ENCODE data around the gene NAGA. TPM values are rescaled to one million over a fixed set of nuclear protein-coding genes. Genes with fewer than 3 reads are reported as not detected.

NAGA gene
- total and polyA plus RNA-seq, 9 of the 15 experiments (the other 6 are each of a cell fraction or from before 2014, with no cell fraction given), result 6.5 to 20.6 (median 17.4) TPM

DNA sequence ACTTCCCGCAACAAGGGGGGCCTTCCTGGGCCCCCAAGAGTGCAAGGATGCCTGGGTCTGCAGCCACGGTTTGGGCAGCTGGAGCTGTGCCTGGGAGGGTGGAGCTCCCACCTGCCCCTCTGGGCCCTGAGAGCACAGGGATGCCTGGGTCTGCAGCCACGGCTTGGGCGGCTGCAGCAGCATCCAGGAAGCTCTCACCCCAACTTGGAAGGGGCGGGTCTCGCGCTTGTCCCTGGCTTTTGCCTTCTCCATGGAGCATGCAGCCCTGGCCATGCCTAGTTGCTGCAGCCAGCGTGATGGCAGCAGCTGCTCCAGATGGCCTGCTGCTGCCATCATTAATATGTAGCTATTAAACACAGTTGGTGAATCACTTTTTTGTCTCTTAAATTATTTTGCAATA lies 35.4 kb downstream of the NAGA start:
- H3K4me3 ChIP-seq, result no peak overlapping the region
- H3K79me2 ChIP-seq (ENCODE audit: control insufficient read depth, insufficient read depth, low read length), result no peaks in the 10 kb centered on the region
- no peaks in the 10 kb centered on the region for H3K9me1 ChIP-seq (ENCODE audit: control insufficient read depth, insufficient read depth, low read length)
- no peak overlapping the region for H2AFZ ChIP-seq (ENCODE audit: low read depth, low read length)
- no TSS peak for BruUV-seq (replicated peaks)
- 0 out of 2 replicates have a peak, but pooled peaks cover 4% of the 10 kb centered on the region for H3K9me3 ChIP-seq (replicated peaks; ENCODE audit: control insufficient read depth, insufficient read depth, low read depth, low read length)
- ChIA-PET CTCF (ENCODE audit: low intra/inter-chr PET ratio) (no interaction called here), POLR2A (interaction anchor here (0.6 kb wide), 1 partner anchor 440 kb away, joined by 3 read pairs; no protein-coding TSS in a partner anchor)
- H3K9ac ChIP-seq (ENCODE audit: insufficient read depth in 1 of 2, low read depth in 2 of 2, low read length in 2 of 2), result no peak overlapping the region
- no peaks in the 10 kb centered on the region for H4K20me1 ChIP-seq (replicated peaks; ENCODE audit: control insufficient read depth, insufficient read depth, low read length)
- H3K36me3 ChIP-seq (ENCODE audit: control insufficient read depth, insufficient read depth, low read length), result no peaks in the 10 kb centered on the region
- H3K4me2 ChIP-seq (ENCODE audit: insufficient read depth, low read length), result no peak overlapping the region
- no peaks in the 10 kb centered on the region for H3K27me3 ChIP-seq (ENCODE audit: control insufficient read depth in 2 of 2, insufficient read depth in 2 of 2, low read length in 2 of 2)
- H3K27ac ChIP-seq (ENCODE audit: extremely low read depth, low read depth, low read length), result no peak overlapping the region
- DNase-seq (ENCODE audit: extremely low read depth in 1 of 4, low spot score in 3 of 4) (no peak), FAIRE-seq (no peak), ATAC-seq (no peak)
- intact Hi-C loops (cut with micrococcal nuclease), result no loop called here
- WGBS (ENCODE audit: insufficient coverage, low coverage, missing lambda C conversion rate), result 0% methylated on average over 8 of the region's 8 CpGs
- H3K4me1 ChIP-seq (replicated peaks in 1 of 2; ENCODE audit: control insufficient read depth in 2 of 2, insufficient read depth in 2 of 2, low read length in 2 of 2), result no peaks in the 10 kb centered on the region
- in situ Hi-C loops (cut with MboI), result no loop called here
- TF ChIP-seq KAT2B (IDR thresholded peaks at IDR 0.05; ENCODE audit: low read depth, low read length), result no peak
- no peak for TF ChIP-seq HNRNPK (IDR thresholded peaks at IDR 0.05; ENCODE audit: low read depth, low read length, poor library complexity, severe bottlenecking)
- TF ChIP-seq TCF7L2 (IDR thresholded peaks at IDR 0.05; ENCODE audit: low read depth, low read length), result no peak
- no peak for TF ChIP-seq ZFP1 (CRISPR knock-in tag; IDR thresholded peaks at IDR 0.05)
- TF ChIP-seq YY1 (IDR thresholded peaks at IDR 0.05; ENCODE audit: borderline replicate concordance in 1 of 3, control insufficient read depth in 1 of 3, extremely low read depth in 1 of 3, insufficient read depth in 3 of 3, insufficient read length in 1 of 3, insufficient replicate concordance in 2 of 3, low read depth in 1 of 3, low read length in 2 of 3), result no peak
- TF ChIP-seq, protein P1, sequence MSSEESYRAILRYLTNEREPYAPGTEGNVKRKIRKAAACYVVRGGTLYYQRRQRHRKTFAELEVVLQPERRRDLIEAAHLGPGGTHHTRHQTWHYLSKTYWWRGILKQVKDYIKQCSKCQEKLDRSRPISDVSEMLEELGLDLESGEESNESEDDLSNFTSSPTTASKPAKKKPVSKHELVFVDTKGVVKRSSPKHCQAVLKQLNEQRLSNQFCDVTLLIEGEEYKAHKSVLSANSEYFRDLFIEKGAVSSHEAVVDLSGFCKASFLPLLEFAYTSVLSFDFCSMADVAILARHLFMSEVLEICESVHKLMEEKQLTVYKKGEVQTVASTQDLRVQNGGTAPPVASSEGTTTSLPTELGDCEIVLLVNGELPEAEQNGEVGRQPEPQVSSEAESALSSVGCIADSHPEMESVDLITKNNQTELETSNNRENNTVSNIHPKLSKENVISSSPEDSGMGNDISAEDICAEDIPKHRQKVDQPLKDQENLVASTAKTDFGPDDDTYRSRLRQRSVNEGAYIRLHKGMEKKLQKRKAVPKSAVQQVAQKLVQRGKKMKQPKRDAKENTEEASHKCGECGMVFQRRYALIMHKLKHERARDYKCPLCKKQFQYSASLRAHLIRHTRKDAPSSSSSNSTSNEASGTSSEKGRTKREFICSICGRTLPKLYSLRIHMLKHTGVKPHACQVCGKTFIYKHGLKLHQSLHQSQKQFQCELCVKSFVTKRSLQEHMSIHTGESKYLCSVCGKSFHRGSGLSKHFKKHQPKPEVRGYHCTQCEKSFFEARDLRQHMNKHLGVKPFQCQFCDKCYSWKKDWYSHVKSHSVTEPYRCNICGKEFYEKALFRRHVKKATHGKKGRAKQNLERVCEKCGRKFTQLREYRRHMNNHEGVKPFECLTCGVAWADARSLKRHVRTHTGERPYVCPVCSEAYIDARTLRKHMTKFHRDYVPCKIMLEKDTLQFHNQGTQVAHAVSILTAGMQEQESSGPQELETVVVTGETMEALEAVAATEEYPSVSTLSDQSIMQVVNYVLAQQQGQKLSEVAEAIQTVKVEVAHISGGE (CRISPR knock-in tag; IDR thresholded peaks at IDR 0.05), result no peak
- no peak for TF ChIP-seq KAT7 (CRISPR knock-in tag; IDR thresholded peaks at IDR 0.05; ENCODE audit: borderline replicate concordance)
- TF ChIP-seq NFATC3 (IDR thresholded peaks at IDR 0.05), result no peak
- TF ChIP-seq STAT5B (CRISPR knock-in tag; IDR thresholded peaks at IDR 0.05), result no peak
- no peak for TF ChIP-seq ZBED1 (IDR thresholded peaks at IDR 0.05)
- TF ChIP-seq ZNF77 (CRISPR knock-in tag; IDR thresholded peaks at IDR 0.05), result no peak
- no peak for TF ChIP-seq DNMT1 (IDR thresholded peaks at IDR 0.05)
- TF ChIP-seq, protein P2, sequence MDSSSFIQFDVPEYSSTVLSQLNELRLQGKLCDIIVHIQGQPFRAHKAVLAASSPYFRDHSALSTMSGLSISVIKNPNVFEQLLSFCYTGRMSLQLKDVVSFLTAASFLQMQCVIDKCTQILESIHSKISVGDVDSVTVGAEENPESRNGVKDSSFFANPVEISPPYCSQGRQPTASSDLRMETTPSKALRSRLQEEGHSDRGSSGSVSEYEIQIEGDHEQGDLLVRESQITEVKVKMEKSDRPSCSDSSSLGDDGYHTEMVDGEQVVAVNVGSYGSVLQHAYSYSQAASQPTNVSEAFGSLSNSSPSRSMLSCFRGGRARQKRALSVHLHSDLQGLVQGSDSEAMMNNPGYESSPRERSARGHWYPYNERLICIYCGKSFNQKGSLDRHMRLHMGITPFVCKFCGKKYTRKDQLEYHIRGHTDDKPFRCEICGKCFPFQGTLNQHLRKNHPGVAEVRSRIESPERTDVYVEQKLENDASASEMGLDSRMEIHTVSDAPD (CRISPR knock-in tag; IDR thresholded peaks at IDR 0.05), result no peak
- no peak for TF ChIP-seq ZNF165 (CRISPR knock-in tag; IDR thresholded peaks at IDR 0.05; ENCODE audit: borderline replicate concordance)
- no peak for TF ChIP-seq ZNF436 (CRISPR knock-in tag; IDR thresholded peaks at IDR 0.05)
- TF ChIP-seq, protein P3, sequence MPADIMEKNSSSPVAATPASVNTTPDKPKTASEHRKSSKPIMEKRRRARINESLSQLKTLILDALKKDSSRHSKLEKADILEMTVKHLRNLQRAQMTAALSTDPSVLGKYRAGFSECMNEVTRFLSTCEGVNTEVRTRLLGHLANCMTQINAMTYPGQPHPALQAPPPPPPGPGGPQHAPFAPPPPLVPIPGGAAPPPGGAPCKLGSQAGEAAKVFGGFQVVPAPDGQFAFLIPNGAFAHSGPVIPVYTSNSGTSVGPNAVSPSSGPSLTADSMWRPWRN (IDR thresholded peaks at IDR 0.05; ENCODE audit: low read depth), result no peak
- no peak for TF ChIP-seq MTA1 (IDR thresholded peaks at IDR 0.05; ENCODE audit: borderline replicate concordance)

Measured in K562 (cell line).